Tibial nerve (tissue), 4 donors: ENCODE results near the gene RCC1. TPM values are rescaled to one million over a fixed set of nuclear protein-coding genes. Genes with fewer than 3 reads are reported as not detected.
"Not testable (repeated sequence)": the region's sequence is repeated elsewhere in the genome, so short reads cannot be mapped to it uniquely, and the experiment has no call there.

Source experiments
- DNase-seq, 2 donors: peaks; one replicate each; pipeline ENCODE4 v3.0.0-alpha.2; 2019; ENCODE audit warnings: low spot score in 2 of 2
- H3K27ac ChIP-seq, 4 donors: fragments of 200-600 bp; sonication (generic) in 3 of 4; one replicate each; pipeline ENCODE4 v1.5.1; 2017 to 2019; ENCODE audit warnings: mild to moderate bottlenecking in 1 of 4
- H3K27me3 ChIP-seq, 2 donors: fragments of 200-600 bp; sonication (generic) in 1 of 2; one replicate each; pipeline versions ENCODE4 v1.5.1 to v1.6.0; 2017 to 2019
- H3K36me3 ChIP-seq, 3 donors: fragments of 200-600 bp; sonication (generic); one replicate each; pipeline ENCODE4 v1.5.1; 2018 to 2019
- H3K4me1 ChIP-seq, 4 donors: fragments of 200-600 bp; sonication (generic) in 3 of 4; one replicate each; pipeline ENCODE4 v1.5.1; 2017 to 2019
- H3K4me3 ChIP-seq, 4 donors: fragments of 200-600 bp; sonication (generic) in 3 of 4; one replicate each; pipeline ENCODE4 v1.5.1; 2017 to 2019; ENCODE audit warnings: mild to moderate bottlenecking in 1 of 4, moderate library complexity in 1 of 4
- H3K9me3 ChIP-seq, 4 donors: fragments of 200-600 bp; sonication (generic) in 3 of 4; one replicate each; pipeline ENCODE4 v1.5.1; 2017 to 2019
- CTCF ChIP-seq, 5 experiments: fragments of 200-600 bp in 3 of 5; fragments of 450-650 bp in 2 of 5; sonication (generic) in 3 of 5; IDR thresholded peaks; one replicate each; pipeline ENCODE4 v1.5.1; 2016 to 2019; ENCODE audit warnings: antibody characterized with exemption in 5 of 5, mild to moderate bottlenecking in 3 of 5, moderate library complexity in 2 of 5
- EP300 ChIP-seq, 2 donors: sonication (generic); formaldehyde crosslinking; IDR thresholded peaks; one replicate each; pipeline ENCODE4 v1.6.1; 2017; ENCODE audit warnings: antibody characterized with exemption in 2 of 2, mild to moderate bottlenecking in 1 of 2
- POLR2A ChIP-seq, 2 donors: fragments of 450-650 bp; IDR thresholded peaks; one replicate each; pipeline ENCODE4 v1.6.1; 2017; ENCODE audit warnings: antibody characterized with exemption in 2 of 2, mild to moderate bottlenecking in 2 of 2, moderate library complexity in 2 of 2
- WGBS, 2 donors: methylation state at CpG; one replicate each; pipeline ENCODE4 v1.1.5; 2018; 5-methylcytosine and 5-hydroxymethylcytosine counted together
- total RNA-seq, 4 donors: library from RNA; depleted of rRNA; stranded (reverse); fragments of >200 nt; gene quantifications; one replicate each; pipeline ENCODE4 v1.1.0, GENCODE V29; 2016

RCC1 gene
- total RNA-seq, 4 donors from 2014 or later: 13.5 to 36.9 (median 19.3) TPM

GRCh38 chr1:28510273-28510969 lies 4.6 kb downstream of the RCC1 start:
- Histone ChIP-seq H3K4me1 (peaks cover 0 to 53% (median 33%) of the 10 kb centered on the region in 4 donors), H3K4me3 (no peak overlapping the region), H3K9me3 (no peaks in the 10 kb centered on the region), H3K36me3 (peaks cover 0 to 79% (median 0%) of the 10 kb centered on the region in 3 donors), H3K27ac (peak overlapping the region in 2 of 4 donors; percentile 65 to 88), H3K27me3 (no peaks in the 10 kb centered on the region)
- WGBS, 2 donors: 76 to 87% methylated on average over 8 of the region's 8 CpGs
- TF ChIP-seq EP300 (IDR thresholded peaks at IDR 0.05) (no peak), CTCF (IDR thresholded peaks at IDR 0.05) (no peak), POLR2A (IDR thresholded peaks at IDR 0.05) (no peak)
- no peak for DNase-seq

GRCh38 chr1:28510970-28511440 lies 5.2 kb downstream of the RCC1 start:
- no peaks in the 10 kb centered on the region for H3K9me3 ChIP-seq
- H3K27ac ChIP-seq: no peak overlapping the region
- WGBS, 2 donors: 100% methylated on average over 2 of the region's 2 CpGs
- no peaks in the 10 kb centered on the region for H3K27me3 ChIP-seq
- peaks cover 0 to 53% (median 33%) of the 10 kb centered on the region in 4 donors for H3K4me1 ChIP-seq
- H3K36me3 ChIP-seq: peaks cover 0 to 81% (median 0%) of the 10 kb centered on the region in 3 donors
- H3K4me3 ChIP-seq: no peak overlapping the region
- TF ChIP-seq EP300 (IDR thresholded peaks at IDR 0.05) (no peak), POLR2A (IDR thresholded peaks at IDR 0.05) (no peak), CTCF (IDR thresholded peaks at IDR 0.05) (no peak)
- no peak for DNase-seq

- WGBS, 2 donors: 89 to 90% methylated on average over 7 of the region's 7 CpGs
- Histone ChIP-seq H3K9me3 (no peaks in the 10 kb centered on the region), H3K27ac (no peak overlapping the region), H3K4me1 (peaks cover 0 to 48% (median 30%) of the 10 kb centered on the region in 4 donors), H3K27me3 (no peaks in the 10 kb centered on the region), H3K36me3 (peaks cover 0 to 81% (median 0%) of the 10 kb centered on the region in 3 donors), H3K4me3 (no peak overlapping the region)
- no peak for DNase-seq
- no peak for TF ChIP-seq POLR2A (IDR thresholded peaks at IDR 0.05)
- no peak for TF ChIP-seq EP300 (IDR thresholded peaks at IDR 0.05)
- TF ChIP-seq CTCF (IDR thresholded peaks at IDR 0.05): no peak
These were observed 6.3 kb downstream of the RCC1 start for GRCh38 chr1:28512058-28512611.

- not testable (repeated sequence) for H3K4me3 ChIP-seq, H3K27ac ChIP-seq, H3K9me3 ChIP-seq, H3K27me3 ChIP-seq, DNase-seq
- peaks cover 0 to 40% (median 14%) of the 10 kb centered on the region in 4 donors for H3K4me1 ChIP-seq
- WGBS, 2 donors: 91 to 94% methylated on average over 13 of the region's 13 CpGs
- peaks cover 0 to 62% (median 0%) of the 10 kb centered on the region in 3 donors for H3K36me3 ChIP-seq
These were observed 8.6 kb downstream of the RCC1 start for GRCh38 chr1:28514445-28514933.

GRCh38 chr1:28516518-28516956 lies 10.7 kb downstream of the RCC1 start:
- no peaks in the 10 kb centered on the region for H3K9me3 ChIP-seq
- 90 to 93% methylated on average over 1 of the region's 1 CpG for WGBS, 2 donors
- no peak overlapping the region for H3K27ac ChIP-seq
- peaks cover 0 to 24% (median 7%) of the 10 kb centered on the region in 4 donors for H3K4me1 ChIP-seq
- peaks cover 0 to 41% (median 0%) of the 10 kb centered on the region in 3 donors for H3K36me3 ChIP-seq
- DNase-seq: no peak
- TF ChIP-seq CTCF (IDR thresholded peaks at IDR 0.05): no peak
- TF ChIP-seq EP300 (IDR thresholded peaks at IDR 0.05): no peak
- no peak for TF ChIP-seq POLR2A (IDR thresholded peaks at IDR 0.05)
- no peaks in the 10 kb centered on the region for H3K27me3 ChIP-seq
- no peak overlapping the region for H3K4me3 ChIP-seq
